ENCODE results near the gene ZNF284. TPM values are rescaled to one million over a fixed set of nuclear protein-coding genes. Genes with fewer than 3 reads are reported as not detected.

ZNF284 gene
- total RNA-seq, 2 donors from 2014 or later = 1.6 to 1.8 TPM

Other genes starting within 250 kb of the ZNF284 start
- gene ZNF283, start 244.8 kb upstream of the ZNF284 start, total RNA-seq = 1 to 10 TPM; 7.2 to 8.3 TPM
- 1 to 10 TPM in 1 of 2 donors, under 1 TPM in 1; 0.81 to 1.1 TPM for gene ZNF404, start 188.2 kb upstream of the ZNF284 start, total RNA-seq
- 10 to 100 TPM; 15.1 to 15.6 TPM for gene ZNF45, start 136.9 kb upstream of the ZNF284 start, total RNA-seq
- gene ZNF221, start 120.9 kb upstream of the ZNF284 start, total RNA-seq = 1 to 10 TPM; 3.7 to 5.1 TPM
- 1 to 10 TPM; 6.3 to 7.4 TPM for gene ZNF155, start 88.0 kb upstream of the ZNF284 start, total RNA-seq
- gene ZNF230, start 69.2 kb upstream of the ZNF284 start, total RNA-seq = 10 to 100 TPM in 1 of 2 donors, 1 to 10 TPM in 1; 6.6 to 11.7 TPM
- gene ZNF222, start 46.8 kb upstream of the ZNF284 start, total RNA-seq = 1 to 10 TPM; 2.2 to 4.8 TPM
- 1 to 10 TPM in 1 of 2 donors, under 1 TPM in 1; 0.67 to 2.5 TPM for gene ZNF223, start 20.1 kb upstream of the ZNF284 start, total RNA-seq
- 10 to 100 TPM; 29.0 to 36.1 TPM for gene ZNF224, start 22.2 kb downstream of the ZNF284 start, total RNA-seq
- 1 to 10 TPM; 4.7 to 5.4 TPM for gene ZNF225, start 41.2 kb downstream of the ZNF284 start, total RNA-seq
- gene ZNF234, start 69.4 kb downstream of the ZNF284 start, total RNA-seq = 1 to 10 TPM; 9.0 TPM
- gene ZNF226, start 92.9 kb downstream of the ZNF284 start, total RNA-seq = 10 to 100 TPM; 10.6 to 11.8 TPM
- 10 to 100 TPM; 25.9 to 26.0 TPM for gene ZNF227, start 140.4 kb downstream of the ZNF284 start, total RNA-seq
- gene ZNF233, start 187.7 kb downstream of the ZNF284 start, total RNA-seq = not detected
- 1 to 10 TPM; 8.3 to 9.0 TPM for gene ZNF235, start 232.9 kb downstream of the ZNF284 start, total RNA-seq